Testis (tissue), 3 donors: ENCODE measurements around the gene MRO. TPM values are rescaled to one million over a fixed set of nuclear protein-coding genes. Genes with fewer than 3 reads are reported as not detected.

Experiments
- DNase-seq: peaks from one replicate; pipeline ENCODE4 v3.0.0-alpha.2; 2019
- H3K27ac ChIP-seq, 2 donors: fragments of 200-600 bp; sonication (generic); one replicate each; pipeline ENCODE4 v1.5.1; 2019
- H3K27me3 ChIP-seq: fragments of 200-600 bp; sonication (generic); one replicate; pipeline ENCODE4 v1.5.1; 2019
- H3K36me3 ChIP-seq: fragments of 200-600 bp; sonication (generic); one replicate; pipeline ENCODE4 v1.5.1; 2017; ENCODE audit warnings: low read depth; ENCODE audit errors: missing control alignments
- H3K4me1 ChIP-seq: fragments of 200-600 bp; sonication (generic); one replicate; pipeline ENCODE4 v1.5.1; 2019
- H3K4me3 ChIP-seq, 2 donors: fragments of 200-600 bp; sonication (generic); one replicate each; pipeline ENCODE4 v1.5.1; 2017 to 2019
- H3K9me3 ChIP-seq: fragments of 200-600 bp; sonication (generic); one replicate; pipeline ENCODE4 v1.5.1; 2017
- CTCF ChIP-seq, 3 experiments: fragments of 450-650 bp in 2 of 3; fragments of 200-600 bp in 1 of 3; sonication (generic) in 1 of 3; IDR thresholded peaks; one replicate each; pipeline ENCODE4 v1.5.1; 2016 to 2019; ENCODE audit warnings: antibody characterized with exemption in 3 of 3, mild to moderate bottlenecking in 2 of 3, moderate library complexity in 1 of 3
- POLR2A ChIP-seq: fragments of 450-650 bp; IDR thresholded peaks from one replicate; pipeline ENCODE4 v1.6.1; 2017; ENCODE audit warnings: antibody characterized with exemption, mild to moderate bottlenecking, moderate library complexity
- WGBS, 2 donors: methylation state at CpG; one replicate each; pipeline ENCODE4 v1.1.5; 2018; 5-methylcytosine and 5-hydroxymethylcytosine counted together
- intact Hi-C: fragments of 100-400 bp; cut with DNase I; formaldehyde crosslinking; loops from one replicate; pipeline ENCODE4 v1.15.1; 2023; ENCODE audit warnings: low total_unique reads
- polyA plus RNA-seq: library from polyadenylated mRNA; stranded (reverse); fragments of 350-450 nt; fragmentation: Illumina TruSeq; extraction: RNeasy Lipid Tissue Mini Kit (QIAGEN cat#74804); gene quantifications from one replicate; pipeline ENCODE4 v1.2.3, GENCODE V29; 2014; ENCODE audit warnings: low read depth, low replicate concordance; ENCODE audit not compliant: insufficient read depth
- total RNA-seq, 2 donors: library from RNA; depleted of rRNA; stranded (reverse); fragments of >200 nt; gene quantifications; one replicate each; pipeline ENCODE4 v1.2.3, GENCODE V29; 2016

Gene MRO
- total and polyA plus RNA-seq, 3 donors from 2014 or later: 87.4 to 134 (median 92.8) TPM

DNA sequence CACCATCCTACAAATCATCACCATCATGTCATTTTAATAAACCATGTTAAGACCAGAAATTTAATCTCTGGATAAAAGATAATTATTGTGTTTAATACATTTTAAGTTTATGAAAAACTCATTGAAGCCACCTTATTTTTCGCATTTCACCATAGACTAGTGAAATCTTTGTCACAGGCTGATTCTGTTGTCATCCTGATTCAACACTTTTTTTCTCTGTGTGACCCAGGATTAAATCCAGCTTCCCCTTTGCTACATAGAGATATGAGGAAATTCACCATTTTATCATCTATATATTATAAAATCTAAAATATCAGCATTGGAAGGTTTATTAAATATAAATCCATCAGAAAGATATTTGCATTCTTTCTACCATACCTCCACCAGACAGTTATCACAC, 29.2 kb upstream of the MRO start:
- peaks cover 7% of the 10 kb centered on the region for H3K4me1 ChIP-seq
- TF ChIP-seq CTCF (IDR thresholded peaks at IDR 0.05) (no peak), POLR2A (no peak)
- intact Hi-C loops: no loop called here

DNA sequence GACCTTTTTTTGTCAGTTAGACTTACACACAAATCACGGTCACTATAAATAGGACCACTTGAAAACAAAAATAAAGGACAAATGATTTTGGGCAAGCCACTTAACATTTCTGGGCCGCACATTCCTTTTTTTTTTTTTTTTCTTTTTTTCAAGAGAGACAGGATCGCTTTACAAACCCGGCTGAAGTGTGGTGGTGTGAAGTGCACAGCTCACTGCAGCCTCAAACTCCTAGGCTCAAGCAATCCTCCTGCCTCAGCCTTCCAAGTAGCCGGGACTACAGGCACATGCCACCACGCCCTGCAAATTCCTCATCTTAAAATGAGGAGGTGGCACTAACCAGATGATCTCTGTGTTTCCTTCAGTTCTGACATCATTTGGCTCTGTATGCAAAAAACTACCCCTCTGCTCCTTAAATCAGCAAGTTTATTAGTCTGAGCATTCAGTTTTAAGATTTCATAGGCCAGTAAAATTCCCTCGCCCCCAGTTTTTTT, 28.3 kb upstream of the MRO start:
- TF ChIP-seq POLR2A: no peak
- Histone ChIP-seq H3K27ac (no peak overlapping the region), H3K27me3 (no peaks in the 10 kb centered on the region), H3K36me3 (no peaks in the 10 kb centered on the region), H3K4me1 (no peaks in the 10 kb centered on the region), H3K9me3 (no peaks in the 10 kb centered on the region), H3K4me3 (no peak overlapping the region)
- DNase-seq: no peak
- WGBS, 2 donors: 80 to 89% methylated on average over 7 of the region's 7 CpGs
- intact Hi-C loops: no loop called here

More for the DNA sequence above, 29.2 kb upstream of the MRO start:
- no peaks in the 10 kb centered on the region for H3K9me3 ChIP-seq
- H3K27me3 ChIP-seq: no peaks in the 10 kb centered on the region
- 96 to 97% methylated on average over 1 of the region's 1 CpG for WGBS, 2 donors
- H3K4me3 ChIP-seq: no peak overlapping the region
- H3K27ac ChIP-seq: no peak overlapping the region
- no peaks in the 10 kb centered on the region for H3K36me3 ChIP-seq
- no peak for DNase-seq

DNA sequence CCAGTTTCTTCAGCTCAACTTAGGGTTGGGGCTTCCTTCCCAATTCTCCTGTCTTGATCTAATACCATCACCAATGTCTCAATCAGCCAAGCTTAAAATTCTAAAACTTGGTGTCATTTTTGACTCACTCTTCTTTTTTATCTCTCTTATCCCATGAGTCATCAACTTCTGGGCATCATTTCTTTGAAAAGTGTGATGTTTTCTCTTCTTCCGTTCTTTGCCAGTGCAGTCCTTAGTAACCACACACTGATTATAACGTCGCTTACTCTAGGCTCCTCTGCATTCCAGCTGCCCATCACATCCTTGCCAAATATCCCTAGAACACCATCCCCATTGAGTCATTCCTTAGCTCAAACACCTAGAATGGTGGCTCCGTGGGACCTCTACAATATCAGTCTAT, 27.4 kb upstream of the MRO start:
- no peaks in the 10 kb centered on the region for H3K36me3 ChIP-seq
- no peak overlapping the region for H3K4me3 ChIP-seq
- H3K27me3 ChIP-seq: no peaks in the 10 kb centered on the region
- TF ChIP-seq CTCF (IDR thresholded peaks at IDR 0.05) (no peak), POLR2A (no peak)
- WGBS, 2 donors: 86 to 91% methylated on average over 4 of the region's 4 CpGs
- DNase-seq: no peak
- H3K4me1 ChIP-seq: no peaks in the 10 kb centered on the region
- intact Hi-C loops: no loop called here
- no peak overlapping the region for H3K27ac ChIP-seq
- no peaks in the 10 kb centered on the region for H3K9me3 ChIP-seq

DNA sequence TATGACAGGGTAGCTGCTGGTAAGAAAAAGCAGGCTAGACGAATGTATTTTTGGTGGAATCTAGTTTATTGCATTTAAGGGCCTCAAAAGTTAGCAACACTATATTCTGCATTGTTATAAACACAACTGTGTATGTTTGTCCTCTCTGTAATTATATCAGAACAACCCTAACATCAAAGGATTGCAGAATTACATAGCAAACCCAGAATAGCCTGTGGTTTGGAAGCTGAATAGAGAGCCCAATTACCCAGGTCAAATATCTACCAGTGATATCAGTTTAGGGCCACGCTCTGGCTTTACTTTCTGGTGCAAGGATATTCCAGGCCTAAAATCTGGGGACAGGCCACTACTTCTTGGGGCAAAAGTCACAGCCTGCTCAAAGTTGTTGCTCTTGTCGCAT, 25.1 kb upstream of the MRO start:
- no peak overlapping the region for H3K27ac ChIP-seq
- no peaks in the 10 kb centered on the region for H3K36me3 ChIP-seq
- DNase-seq: no peak
- WGBS, 2 donors: 52 to 74% methylated on average over 3 of the region's 3 CpGs
- no peaks in the 10 kb centered on the region for H3K4me1 ChIP-seq
- intact Hi-C loops: no loop called here
- no peak for TF ChIP-seq POLR2A
- no peaks in the 10 kb centered on the region for H3K9me3 ChIP-seq
- H3K27me3 ChIP-seq: no peaks in the 10 kb centered on the region
- no peak overlapping the region for H3K4me3 ChIP-seq

- no peak for DNase-seq
- 31 to 37% methylated on average over 6 of the region's 6 CpGs for WGBS, 2 donors
- no peaks in the 10 kb centered on the region for H3K27me3 ChIP-seq
- TF ChIP-seq CTCF (IDR thresholded peaks at IDR 0.05) (no peak), POLR2A (no peak)
- no peaks in the 10 kb centered on the region for H3K4me1 ChIP-seq
- H3K36me3 ChIP-seq: no peaks in the 10 kb centered on the region
- no peak overlapping the region for H3K27ac ChIP-seq
- intact Hi-C loops: no loop called here
- no peak overlapping the region for H3K4me3 ChIP-seq
- no peaks in the 10 kb centered on the region for H3K9me3 ChIP-seq
Measured at GRCh38 chr18:50844554-50844953, 24.7 kb upstream of the MRO start.

- DNase-seq: no peak
- H3K4me1 ChIP-seq: no peaks in the 10 kb centered on the region
- TF ChIP-seq CTCF (IDR thresholded peaks at IDR 0.05) (no peak), POLR2A (no peak)
- H3K36me3 ChIP-seq: no peaks in the 10 kb centered on the region
- H3K27me3 ChIP-seq: no peaks in the 10 kb centered on the region
- no peak overlapping the region for H3K27ac ChIP-seq
- no peaks in the 10 kb centered on the region for H3K9me3 ChIP-seq
- WGBS, 2 donors: 0 to 38% methylated on average over 1 of the region's 1 CpG
- no peak overlapping the region for H3K4me3 ChIP-seq
- intact Hi-C loops: no loop called here
Measured at GRCh38 chr18:50842846-50843245, 23.0 kb upstream of the MRO start.
